Astrocyte of the cerebellum (primary cell): ENCODE results near the gene PERCC1.

Experiments
- DNase-seq: peaks from one replicate; pipeline ENCODE4 v3.0.0-alpha.2; 2011; ENCODE audit warnings: low read depth
- H3K4me3 ChIP-seq: 2 replicates; pipeline ENCODE4 v1.5.1; 2011; ENCODE audit warnings: mild to moderate bottlenecking, low read depth, low read length, moderate library complexity
- in situ Hi-C: cut with HindIII; loops from 2 replicates; pipeline ENCODE4 v1.10.0; 2017; ENCODE audit warnings: low sequenced_read_pairs
- TF ChIP-seq, protein P1 (sequence below): IDR thresholded peaks from 2 replicates; pipeline ENCODE4 v1.5.1; 2012; ENCODE audit warnings: low read length, low read depth, moderate library complexity, mild to moderate bottlenecking; ENCODE audit errors: missing control alignments

The PERCC1 gene

DNA sequence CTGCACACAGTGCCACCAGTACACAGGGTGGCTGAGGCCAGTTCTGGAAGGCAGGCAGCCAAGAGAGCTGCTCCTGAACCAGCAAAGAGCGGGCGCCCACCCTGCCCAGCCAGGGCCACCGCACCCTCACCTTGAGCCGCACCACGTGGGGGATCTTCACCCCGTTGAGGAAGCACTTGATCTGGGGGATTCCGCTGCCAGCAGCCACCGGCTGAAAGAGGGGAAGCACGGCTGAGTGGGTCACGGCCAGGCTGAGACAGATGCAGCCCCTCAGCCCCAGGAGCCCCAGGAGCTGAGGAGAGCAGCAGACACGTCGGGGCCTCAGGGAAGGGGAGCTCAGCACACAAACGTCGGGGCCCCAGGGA, 28.1 kb downstream of the PERCC1 start:
- in situ Hi-C loops = no loop called here
- TF ChIP-seq, protein P1, sequence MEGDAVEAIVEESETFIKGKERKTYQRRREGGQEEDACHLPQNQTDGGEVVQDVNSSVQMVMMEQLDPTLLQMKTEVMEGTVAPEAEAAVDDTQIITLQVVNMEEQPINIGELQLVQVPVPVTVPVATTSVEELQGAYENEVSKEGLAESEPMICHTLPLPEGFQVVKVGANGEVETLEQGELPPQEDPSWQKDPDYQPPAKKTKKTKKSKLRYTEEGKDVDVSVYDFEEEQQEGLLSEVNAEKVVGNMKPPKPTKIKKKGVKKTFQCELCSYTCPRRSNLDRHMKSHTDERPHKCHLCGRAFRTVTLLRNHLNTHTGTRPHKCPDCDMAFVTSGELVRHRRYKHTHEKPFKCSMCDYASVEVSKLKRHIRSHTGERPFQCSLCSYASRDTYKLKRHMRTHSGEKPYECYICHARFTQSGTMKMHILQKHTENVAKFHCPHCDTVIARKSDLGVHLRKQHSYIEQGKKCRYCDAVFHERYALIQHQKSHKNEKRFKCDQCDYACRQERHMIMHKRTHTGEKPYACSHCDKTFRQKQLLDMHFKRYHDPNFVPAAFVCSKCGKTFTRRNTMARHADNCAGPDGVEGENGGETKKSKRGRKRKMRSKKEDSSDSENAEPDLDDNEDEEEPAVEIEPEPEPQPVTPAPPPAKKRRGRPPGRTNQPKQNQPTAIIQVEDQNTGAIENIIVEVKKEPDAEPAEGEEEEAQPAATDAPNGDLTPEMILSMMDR = no peak
- H3K4me3 ChIP-seq = no peak overlapping the region
- DNase-seq = no peak

DNA sequence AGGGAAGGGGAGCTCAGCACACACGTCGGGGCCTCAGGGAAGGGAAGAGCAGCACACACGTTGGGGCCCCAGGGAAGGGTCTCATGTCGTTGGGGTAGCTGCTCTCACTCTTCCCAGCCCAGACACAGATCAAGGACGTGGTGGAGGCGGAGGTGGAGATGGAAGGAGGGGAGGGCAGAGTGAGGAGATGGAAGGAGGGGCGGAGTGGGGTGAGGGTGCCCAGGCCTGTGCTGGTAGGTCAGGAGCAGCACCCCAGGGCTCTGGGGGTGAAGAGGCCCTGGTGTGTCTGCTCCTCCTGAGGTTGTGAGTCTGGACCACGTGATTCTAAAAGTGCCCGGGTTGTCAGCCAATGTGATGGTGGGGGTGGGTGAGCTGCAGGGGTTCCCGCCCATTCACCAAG, 29.1 kb downstream of the PERCC1 start:
- in situ Hi-C loops = no loop called here
- TF ChIP-seq, protein P1 = no peak
- DNase-seq = no peak
- H3K4me3 ChIP-seq = no peak overlapping the region

DNA sequence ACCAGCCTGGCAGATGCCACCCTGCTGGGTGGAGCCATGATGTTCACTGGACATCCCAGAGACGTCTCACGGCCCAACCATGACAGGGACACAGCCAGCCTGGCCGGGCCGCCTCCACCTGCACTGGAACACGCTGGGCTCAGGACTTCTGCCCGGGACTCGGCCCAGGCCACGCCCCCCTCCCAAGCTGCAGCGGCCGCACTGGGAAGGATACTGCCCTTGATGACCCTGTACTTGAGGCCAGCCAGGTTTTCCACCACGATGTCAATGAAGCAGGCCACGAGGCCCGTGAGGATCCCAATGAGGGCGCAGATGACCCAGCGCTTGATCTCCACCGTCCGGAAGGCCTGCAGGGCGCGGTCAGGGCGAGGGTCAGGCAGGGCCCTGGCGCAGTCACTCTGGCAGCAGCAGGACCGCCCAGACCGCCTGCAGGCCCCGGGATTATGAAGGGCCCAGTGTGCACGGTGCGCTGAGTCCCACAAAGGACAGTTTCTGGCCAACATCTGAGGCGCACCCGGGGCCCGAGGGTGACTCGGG, 29.8 kb downstream of the PERCC1 start:
- TF ChIP-seq, protein P1 = no peak
- DNase-seq = no peak
- in situ Hi-C loops = no loop called here
- H3K4me3 ChIP-seq = no peak overlapping the region

DNA sequence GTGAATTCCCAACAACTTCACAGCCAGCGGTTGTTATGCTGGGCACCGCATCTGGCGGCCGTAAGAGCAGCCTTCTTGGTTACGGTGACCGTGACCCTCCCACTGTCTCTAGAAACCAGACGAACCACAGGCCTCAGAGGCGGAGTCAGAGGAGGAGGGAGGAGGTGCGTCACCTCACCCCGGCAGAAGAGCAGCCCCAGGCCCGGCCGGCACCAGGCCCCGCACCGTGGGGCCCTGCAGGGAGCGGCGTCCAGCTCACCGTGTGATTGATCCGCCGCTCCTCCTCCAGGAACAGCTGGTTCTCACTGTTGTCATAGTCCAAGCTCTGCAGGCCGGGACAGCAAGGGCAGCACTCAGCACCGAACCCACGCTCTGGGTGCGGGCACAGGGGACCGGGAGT, 30.3 kb downstream of the PERCC1 start:
- TF ChIP-seq, protein P1 = no peak
- in situ Hi-C loops = no loop called here
- DNase-seq = no peak
- no peak overlapping the region for H3K4me3 ChIP-seq

DNA sequence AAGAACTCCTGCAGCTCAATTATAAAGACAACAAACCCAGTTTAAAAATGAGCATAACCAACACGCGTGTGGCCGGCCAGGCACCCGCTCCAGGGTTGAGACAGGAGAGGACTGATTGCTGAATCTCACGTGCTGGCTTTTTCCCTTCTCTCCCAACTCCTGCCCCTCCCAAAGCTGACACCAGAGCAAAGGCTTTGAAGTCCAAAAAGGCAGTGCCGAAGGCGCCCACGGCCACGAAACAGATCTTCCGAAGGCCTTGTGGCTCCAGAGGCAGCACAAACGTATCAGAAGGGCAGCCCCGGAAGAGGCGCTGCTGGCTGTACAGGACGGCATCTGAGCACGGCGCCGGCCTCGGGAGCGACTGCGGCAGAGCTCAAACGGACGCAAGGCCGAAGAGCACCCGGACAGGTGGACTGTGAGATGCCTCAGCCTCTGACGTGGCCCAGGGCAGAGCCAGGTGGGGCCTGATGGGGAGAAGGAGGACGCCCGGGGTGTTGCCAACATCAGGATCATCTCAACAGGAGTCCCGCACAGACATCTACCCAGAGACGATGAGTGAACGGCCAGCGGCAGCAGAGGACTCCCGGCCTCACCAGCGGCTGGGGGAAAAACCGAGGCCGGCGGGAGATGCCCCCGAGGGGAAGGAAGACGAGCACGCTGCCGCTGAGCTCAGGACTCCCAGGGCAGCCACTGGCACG, 33.5 kb downstream of the PERCC1 start:
- TF ChIP-seq, protein P1 = no peak
- no peak for DNase-seq
- no peak overlapping the region for H3K4me3 ChIP-seq
- in situ Hi-C loops = no loop called here

DNA sequence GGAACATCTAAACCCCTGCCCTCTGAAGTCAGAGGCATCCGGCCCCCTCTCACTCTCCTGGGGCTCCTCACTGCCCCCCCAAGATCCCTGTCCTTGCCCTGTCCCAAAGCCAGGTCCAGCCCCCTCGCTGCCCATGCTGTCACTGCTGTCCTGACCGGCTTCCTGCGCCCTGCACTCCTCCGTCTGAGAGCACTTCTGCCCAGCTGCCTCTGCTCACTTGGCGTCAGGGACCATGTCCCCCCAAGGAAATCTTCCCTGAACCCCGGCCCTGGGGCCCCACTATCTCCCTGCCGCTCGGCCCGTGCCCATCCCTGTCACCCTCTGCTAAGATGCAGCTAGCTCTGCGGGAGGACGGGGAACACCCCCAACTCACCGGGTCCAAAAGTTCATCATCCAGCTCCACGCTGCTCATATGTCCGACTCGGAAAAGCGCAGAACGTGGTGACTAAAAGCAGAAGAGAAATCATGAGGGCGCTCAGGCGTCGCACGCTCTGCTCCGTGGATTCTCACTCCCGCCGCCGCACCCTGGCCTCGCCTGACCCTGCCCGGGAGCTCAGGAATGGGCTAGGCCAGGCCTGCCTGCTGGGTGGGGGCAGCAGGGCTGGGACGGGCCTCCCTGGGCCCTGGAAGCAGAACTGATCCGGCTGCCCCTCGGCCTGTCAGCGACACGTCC, 34.2 kb downstream of the PERCC1 start:
- TF ChIP-seq, protein P1 = no peak
- in situ Hi-C loops = no loop called here
- DNase-seq = no peak
- H3K4me3 ChIP-seq = no peak overlapping the region
